ENCODE data around the gene TCF7L1.

The TCF7L1 gene

DNA sequence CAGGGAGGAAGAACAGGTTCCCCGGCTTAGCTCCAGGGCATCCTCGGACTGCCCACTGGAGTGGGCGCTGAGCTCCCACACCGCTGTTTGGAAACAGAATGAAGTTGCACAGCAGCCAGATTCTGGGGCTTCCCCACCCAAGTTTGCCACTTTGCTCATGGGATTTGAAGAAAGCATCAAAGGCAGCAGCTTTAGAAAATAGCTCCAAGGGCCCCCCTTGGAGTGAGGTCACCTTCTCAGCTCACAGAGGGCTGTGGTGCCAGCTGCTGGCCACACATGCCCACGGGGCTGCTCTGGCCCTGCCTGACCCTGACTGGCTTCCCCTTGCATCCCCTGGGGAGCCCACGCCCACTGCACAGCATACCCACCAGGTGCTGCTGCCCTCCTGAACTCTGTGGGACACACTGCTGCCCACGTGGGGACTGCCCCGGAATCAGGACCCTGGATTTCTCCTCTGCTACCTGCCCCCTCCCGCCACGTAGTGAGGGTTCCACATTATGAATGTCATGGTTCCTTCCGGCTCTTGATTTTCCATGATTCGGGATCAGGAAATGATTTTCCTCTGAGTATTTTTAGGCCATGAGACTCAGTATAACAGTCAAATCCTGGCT is 124.3 kb downstream of the TCF7L1 start:
- no peak for DNase-seq

DNA sequence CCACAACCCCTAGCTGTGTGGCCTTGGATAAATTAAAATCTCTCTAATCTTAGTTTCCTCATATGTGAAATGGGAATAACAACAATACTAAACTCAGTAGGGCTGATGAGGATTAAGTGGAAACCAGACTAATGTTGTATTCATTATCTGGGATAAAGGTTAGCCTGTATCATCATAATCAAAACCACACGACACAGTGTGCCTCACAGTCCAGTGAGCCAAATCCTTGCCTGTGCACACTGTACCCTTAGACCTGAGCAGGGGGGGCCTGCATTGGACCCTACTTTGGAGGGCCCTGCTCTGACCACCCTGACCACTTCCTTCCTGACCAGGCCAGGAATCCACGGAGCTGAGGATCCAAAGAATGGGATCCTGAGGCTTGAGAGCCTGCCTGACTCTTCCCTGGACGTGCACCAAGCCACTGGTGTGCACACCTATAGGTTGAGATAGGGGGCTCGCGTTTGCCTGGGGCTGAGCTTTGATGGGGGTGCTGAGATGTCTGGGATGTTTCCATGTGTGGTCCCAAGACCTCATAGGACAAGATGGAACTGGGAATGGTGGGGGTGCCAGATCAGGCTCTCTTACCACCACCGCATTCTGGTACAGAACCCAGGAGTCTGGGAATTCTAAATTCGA is 124.9 kb downstream of the TCF7L1 start:
- DNase-seq, result no peak

DNA sequence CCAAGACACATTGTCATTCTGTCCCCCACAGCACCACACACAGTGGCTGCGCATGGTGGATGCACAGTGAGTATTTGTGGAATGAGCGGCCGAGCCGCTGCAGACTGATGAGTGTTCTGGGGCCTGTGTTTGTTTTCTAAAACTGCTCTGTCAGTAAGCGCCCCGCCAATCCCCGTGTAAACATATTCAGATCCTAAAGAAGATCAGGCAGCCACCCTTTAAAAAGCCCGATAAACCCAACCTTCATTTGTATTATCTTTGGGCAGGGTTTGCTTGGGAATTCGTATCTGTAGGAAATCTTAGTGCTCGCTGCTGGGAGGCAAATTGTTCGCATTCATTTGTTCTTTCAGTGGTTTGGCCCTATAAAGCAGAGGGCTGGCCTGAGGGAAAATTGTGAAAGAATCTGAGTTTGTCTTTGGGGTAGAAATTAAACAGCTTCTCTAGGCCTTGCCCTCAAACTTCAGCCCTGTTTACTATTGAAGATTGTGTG is 126.0 kb downstream of the TCF7L1 start:
- DNase-seq, result no peak

DNA sequence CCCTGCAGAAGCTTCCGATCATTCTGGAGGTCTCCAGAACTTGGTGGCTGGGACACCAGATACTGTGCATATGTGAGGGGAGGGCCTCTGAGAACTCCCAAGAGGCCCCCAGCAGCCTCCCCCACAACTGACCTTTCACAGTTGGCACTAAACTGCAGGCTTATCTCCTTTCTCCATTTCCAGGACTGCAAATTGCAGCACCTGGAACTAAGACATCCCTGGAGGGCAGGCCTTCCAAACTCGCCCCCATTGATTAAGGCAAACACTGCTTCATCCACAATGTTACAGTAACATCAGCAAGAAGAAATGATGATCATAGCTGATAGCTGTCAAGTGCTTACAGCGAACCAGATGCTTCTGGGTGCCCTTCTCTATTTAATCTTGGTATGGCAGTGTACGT is 126.7 kb downstream of the TCF7L1 start:
- no peak for DNase-seq

DNA sequence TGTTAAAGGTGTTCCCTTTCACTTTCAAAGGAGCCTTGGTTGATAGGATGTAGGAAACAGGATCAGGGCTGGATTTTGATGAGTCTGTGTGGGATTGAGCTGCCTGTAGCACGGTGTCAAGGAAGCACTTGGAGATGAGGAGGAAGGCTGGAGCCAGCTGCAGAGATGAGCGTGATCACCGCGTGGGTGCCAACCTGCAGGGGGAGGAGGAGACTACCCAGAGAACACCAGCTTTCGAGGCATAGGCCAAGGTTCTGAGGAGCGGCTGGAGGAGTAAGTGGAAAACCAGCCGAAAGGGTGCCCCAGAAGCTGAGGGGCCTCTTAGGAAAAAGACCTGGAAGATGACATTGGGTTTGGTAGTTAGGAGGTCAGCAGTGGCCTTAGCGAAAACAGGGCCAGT is 130.4 kb downstream of the TCF7L1 start:
- no peak for DNase-seq

DNA sequence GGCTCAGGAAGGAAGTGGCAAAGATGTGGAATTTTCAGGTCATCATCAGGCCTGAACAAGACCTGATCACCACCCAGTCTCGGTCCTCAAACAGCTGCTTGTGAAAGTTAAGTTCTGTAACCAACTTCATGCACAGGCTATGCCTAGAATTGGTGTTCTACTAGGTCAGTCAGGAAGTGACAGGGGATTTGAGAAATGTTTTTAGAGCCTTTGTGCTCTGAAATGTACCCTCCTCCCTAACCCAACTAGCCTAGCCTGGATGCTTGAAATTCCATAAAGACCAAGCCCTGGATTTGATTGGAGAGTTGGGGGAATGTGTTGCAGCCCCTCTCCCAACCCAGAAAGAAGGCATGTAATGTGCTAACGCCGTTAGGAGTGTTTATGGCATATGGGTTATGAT is 131.3 kb downstream of the TCF7L1 start:
- no peak for DNase-seq

DNA sequence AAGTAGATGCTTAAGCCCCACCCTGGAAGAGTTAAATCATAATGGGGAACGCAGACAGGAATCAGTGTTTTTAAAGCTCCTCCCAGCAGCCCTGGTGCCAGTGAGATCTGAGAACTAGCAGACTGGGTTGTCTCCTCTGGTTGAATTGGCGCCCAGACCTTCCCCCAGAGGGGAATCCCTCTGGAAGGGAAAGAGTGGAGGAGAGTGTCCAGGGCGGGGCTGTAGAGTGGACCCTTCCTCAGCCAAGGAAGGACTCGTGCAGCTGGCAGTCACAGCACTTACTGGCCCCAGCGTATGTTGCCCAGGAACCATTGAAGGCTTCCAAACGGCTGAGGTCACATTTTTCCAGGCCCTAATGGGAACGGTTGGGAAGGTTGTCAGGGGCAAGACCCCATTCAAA is 132.1 kb downstream of the TCF7L1 start:
- DNase-seq, result no peak

DNA sequence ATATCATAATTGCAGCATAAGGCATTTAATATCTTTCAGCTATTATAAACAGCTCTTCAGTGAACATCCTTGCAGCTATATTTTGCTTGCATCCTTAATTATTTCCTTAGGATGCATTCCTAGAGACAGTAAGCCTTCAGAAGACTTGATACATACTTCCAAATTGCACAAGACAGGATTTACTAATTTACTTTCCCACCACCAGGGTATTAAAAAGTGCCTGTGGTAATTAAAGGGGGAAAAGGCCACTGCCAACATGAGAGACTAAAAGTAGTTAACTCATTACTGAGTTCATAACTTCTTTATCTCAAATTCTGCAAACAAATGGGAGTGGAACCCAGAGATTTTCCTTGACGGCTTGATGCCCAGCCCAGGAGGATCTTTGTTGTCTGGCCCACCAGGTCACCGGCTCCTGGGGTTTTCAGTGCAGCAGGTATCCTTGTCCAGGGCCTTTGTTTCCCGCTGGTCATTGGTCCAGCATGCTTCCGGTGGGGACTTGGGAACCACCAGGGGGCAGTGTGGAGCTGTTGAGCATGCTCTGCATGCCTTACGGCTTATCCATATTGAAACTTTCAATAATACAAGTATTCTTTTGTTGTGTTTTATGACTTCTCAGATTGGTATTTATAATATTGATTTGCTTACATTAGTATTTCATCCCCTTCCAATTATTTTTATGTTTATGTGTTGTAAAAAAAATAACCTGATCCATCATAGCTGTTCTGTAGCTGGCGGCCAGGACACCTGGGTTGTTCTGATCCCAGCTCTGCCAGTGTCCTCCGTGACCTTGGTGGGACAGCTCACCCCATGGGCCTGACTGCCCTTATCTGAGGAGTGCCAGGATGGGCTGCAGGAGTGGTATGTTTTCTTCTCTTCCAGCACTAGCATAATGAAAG is 133.2 kb downstream of the TCF7L1 start:
- DNase-seq, result peak; percentile 74

DNA sequence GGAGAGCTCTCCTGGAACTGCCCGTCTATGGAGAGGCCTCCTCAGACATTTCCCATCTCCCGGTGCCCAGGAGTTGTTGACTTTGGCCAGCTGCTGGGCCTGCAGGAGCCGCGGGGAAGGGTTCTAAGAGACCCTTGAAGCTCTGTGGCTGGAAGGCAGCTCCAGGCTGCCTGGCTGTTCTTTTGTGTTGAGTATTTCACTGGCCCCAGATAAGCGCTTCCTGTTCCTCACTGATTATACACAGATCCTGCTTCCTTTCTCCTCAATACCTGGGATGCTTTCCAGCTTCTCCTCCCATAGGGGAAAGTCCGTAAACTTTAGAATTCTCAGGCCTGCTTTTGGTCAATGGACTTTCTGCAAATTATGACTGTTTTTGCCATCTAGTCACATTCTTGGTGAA is 136.8 kb downstream of the TCF7L1 start:
- DNase-seq, result no peak

DNA sequence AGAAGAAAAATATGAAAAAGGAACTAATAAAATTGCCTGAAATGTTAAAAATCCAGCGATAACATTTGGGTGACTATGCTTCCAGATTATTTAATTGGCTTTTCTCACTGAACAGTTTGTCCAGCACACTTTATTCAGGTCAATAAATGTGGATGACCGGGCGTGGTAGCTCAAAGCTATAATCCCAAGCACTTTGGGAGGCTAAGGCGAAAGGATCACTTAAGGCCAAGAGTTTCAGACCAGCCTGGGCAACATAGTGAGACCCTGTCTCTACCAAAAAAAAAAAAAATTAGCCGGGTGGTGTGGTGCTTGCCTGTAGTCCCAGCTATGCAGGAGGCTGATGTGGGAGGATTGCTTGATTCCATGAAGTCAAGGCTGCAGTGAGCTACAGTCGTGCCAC is 139.2 kb downstream of the TCF7L1 start:
- DNase-seq, result no peak

DNA sequence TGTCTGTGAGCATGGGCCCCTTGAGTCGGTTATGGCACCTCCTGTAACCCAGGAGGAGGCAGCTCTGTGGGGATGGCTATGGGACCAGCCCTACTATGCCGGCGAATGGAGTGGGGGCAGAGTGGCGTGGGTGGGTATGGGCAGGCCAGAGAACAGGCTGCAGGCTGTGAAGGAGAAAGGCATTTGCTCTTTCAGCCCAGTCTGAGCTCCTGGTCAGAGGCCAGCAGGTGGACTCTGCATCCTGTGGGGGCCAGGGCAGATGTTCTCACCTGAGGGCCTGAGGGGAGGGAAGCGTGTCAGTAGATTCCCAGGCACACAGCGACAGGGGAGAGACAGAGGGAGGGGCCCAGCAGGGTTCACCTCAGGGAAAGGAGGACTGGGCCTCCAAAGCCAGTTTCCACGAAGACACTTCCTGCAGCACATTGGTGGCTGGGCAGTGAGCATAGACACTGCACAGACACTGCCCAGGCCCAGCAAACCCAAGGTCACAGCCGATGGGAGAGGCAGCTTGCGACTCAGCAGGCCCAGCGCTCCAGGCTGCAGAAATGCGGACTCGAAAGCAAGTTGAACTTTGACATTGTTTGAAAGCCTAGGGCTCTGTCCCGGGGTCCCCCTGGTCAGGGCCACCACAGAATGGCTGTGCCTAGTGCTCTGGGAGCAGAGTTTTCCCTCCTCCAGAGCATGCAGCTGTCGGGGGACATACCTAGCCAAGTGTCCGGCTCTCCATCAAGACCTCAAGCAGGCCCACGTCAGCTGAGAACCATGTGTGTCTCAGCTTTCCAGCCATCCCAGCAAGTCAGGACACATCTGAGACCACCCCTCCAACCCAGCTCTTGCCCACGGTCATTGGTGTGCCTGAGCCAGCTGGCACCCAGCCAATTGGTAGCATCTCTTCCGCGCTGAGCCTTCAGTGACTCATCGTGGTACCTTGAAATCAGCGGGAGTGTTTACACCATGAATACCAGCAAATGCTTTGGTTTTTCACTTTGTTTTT is 140.8 kb downstream of the TCF7L1 start:
- DNase-seq, result no peak

DNA sequence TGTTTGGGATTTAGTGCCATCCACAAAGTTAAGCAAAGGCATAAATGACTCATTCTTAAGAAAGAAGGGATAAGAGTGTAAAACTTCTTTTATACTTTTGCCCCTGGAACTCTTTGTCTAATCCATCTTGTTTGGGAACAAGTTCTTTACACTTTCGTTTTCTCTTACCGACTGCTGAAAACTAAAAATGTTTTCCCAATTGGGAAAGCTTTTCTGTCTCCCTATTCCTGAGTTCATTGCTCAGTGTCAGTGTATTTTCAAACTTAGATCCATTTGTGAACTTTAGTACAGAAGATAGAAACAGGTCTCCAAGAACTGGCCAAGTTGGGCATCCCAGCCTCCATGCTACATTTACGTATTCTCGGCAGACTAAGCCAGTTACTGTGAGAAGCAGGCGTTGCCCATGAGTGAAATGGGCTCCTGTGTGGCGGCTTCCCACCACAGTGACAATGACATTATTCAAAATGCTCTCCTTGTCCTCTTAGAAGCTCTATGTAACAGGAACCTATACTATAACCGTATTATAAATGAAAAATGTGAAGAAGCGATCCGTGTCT is 142.9 kb downstream of the TCF7L1 start:
- no peak for DNase-seq

DNA sequence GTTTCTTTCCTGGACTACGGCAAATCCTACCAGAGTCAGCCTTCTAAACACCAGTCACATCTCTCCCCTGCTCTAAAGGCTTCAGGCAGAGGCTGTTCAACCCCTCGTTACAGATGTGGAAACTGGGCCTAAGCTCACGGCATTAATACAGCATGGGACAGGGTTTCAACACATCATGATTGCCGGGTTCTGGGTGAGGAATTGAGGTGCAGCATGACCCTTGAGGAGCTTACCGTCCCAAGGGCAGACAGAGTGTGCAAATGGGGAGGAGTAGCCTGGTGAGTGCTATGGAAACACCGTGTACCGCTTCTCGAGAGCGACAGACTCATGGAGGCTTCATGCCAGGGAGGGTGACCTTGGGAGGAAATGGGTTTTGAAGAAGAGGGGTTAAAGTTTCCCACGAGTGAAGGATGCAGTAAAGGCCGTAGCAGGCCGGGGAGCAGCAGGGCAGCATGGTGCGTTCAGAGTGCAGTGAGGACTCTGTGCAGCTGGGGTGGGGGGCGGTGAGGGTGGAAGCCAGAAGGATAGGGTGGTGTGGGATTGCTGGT is 143.5 kb downstream of the TCF7L1 start:
- no peak for DNase-seq

DNA sequence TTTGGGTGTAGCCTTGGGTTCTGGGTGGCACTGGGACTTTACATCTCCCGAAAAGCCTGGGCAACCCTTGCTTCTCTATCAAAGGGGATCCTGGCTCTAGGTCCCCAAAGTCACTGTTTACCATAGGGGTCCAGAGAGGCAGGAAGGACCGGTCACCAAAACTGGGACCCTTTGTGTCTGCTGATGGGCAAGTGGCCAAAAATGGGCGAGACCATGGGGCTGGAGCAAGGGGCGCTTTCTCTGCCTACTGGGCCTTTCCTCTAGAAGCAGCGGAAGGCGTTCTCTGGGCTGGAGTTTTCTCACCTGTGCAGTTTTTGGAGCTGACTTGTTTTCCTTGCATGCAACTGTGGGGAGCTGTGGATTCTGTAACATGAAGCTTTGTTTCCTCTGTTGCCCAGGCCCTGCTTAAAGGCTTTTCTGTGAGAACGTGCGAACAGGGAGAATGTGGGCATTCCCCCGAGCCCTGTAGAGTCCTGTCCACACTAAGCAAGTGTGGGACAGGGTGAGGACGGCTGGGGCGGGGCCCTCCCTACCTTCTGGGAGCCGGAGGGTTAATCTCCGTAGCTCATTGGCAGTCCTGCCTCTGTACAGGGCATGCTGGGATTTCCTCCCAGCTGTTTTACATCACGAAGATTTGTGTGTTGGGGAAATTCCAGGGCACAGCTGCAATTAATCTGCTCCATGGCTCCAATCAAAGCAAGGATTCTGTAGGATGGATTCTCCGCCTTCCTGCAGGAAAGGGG is 144.4 kb downstream of the TCF7L1 start:
- no peak for DNase-seq

DNA sequence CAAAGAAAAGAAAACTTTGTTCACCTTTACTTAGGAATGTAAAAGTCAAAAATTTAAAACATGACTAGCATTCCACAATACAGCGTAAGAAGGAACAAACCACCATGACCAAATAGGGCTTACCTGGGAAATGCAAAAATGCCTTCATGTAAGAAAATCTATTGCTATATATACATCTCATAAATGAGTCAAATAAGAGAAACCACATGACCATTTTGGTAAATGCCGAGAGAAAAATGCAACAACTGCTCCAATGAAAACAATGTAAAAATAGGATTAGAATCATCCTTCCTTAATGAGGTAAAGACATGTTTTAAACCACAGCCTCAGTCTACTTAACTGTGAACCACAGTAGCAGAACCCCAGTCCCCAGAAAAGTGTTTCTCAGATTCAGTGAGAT is 145.2 kb downstream of the TCF7L1 start:
- DNase-seq, result no peak

DNA sequence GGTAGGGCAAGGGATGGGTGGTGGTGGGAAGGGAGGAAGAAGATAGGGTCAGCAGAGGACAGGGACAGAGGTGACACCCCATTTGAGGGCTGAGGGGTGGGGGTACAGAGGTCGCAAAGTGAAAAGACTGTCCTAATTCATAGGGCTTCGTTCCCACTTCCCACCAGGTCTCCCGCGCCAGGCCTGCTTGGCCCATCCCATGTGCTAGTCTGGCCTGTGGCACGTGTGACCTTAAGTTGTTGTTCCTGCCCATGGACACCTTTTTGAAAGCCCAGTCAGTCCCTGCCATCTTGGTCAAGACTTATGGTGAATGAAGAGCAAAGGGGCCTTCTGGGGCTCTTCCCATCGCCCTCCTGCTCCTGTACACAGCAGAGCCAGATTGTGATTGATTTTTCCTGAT is 148.4 kb downstream of the TCF7L1 start:
- no peak for DNase-seq

DNA sequence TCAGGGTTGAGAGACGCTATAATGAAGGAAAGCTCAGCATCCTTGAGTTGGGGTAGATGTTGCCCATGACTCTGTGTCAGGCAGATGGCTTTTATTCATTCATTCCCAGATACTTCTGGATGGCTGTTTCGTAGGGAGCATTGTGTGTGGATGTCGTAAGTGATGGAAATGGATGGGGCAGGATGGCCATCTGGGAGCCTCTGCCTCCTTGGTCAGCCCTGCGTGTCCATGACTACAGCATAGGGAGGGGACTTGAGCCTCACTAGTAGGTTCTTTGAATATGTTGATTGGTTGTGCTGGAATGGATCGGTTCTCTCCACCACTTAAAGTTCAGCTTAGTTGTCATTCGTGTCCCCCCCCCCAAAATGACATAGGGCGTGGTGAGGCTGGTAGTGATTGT is 149.7 kb downstream of the TCF7L1 start:
- no peak for DNase-seq

DNA sequence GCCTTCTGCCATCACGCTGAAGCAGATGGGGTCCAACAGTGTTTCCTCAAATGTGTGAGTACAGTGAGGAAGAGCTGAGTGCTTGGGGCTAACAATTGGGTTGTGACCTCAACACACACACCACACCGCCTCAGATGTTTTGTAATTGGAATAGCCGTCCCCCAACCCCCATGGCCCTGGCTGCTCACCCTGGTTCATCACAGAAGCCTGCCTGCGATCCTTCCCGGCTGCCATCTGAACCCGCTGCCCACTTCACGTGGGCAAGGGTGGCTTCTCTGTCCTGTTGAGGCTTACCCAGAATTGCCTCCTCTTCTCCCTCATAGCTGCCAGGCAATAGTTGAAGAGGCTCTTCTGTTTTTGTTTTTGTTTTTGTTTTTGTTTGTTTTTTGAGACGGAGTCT is 150.4 kb downstream of the TCF7L1 start:
- DNase-seq, result no peak

DNA sequence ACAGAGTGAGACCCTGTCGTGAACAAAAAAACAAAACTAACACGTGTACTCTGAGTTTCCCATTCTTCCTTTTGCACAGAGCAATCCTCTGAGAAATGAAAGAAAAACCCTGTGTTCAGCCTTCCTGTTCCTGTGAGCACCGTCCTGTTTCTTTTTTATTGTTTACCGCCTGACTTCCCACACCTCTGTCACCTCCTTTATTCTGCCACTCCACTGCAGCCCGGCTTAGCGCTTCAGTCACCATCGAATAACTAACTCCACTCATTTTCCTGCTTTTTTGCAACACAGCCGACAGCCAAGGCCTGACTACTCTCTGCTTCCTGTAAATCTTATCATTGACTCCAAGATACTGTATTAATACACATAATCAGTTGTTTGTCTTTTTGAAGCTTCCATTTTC is 153.7 kb downstream of the TCF7L1 start:
- no peak for DNase-seq

DNA sequence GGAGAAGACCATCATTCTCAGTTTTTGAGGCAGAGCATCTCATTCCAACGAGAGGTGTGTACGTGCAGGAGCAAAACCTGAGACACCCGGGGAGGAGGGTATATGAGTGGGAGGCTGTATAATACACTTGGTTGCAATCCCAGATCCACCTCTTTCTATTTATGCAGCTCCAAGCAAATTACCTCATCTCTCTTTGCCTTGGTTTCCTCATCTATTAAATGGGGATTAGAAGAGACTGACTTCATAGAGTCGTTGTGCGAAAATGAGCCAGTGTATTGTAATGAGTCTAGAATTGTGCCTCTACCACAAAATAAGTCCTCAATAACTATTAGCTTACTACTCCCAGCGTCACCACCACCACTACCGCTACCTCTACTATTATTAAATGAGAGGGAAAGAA is 154.5 kb downstream of the TCF7L1 start:
- no peak for DNase-seq

DNA sequence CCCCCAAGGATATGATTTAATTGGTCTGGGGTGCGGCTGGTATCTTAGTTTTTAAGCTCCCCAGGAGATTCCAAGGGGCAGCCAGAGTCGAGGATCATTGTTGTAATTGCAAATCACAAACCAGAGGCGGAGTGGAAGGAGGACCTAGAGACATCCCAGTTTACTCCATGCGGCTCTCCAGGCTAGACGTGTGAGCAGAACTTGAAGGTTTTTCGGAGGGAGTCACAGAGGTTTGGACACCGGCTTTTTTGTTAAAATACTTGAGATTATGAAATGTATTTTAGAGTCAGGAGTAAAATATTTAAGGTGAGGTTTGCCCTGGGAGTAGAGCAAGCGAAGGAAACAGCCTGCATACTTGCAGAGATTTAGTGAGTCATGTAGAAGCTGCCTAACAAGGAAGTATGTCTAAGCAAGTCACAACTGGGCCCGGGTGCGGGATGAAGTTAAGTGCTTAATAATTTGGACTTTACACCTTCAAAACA is 155.1 kb downstream of the TCF7L1 start:
- DNase-seq, result no peak
